ENCODE results near the gene ADCY2.

The ADCY2 gene

GRCh38 chr5:7834982-7835381, 439.0 kb downstream of the ADCY2 start:
- no peak for DNase-seq (ENCODE audit: low spot score)

GRCh38 chr5:7837403-7837802, 441.5 kb downstream of the ADCY2 start:
- no peak for DNase-seq (ENCODE audit: low spot score)

DNA sequence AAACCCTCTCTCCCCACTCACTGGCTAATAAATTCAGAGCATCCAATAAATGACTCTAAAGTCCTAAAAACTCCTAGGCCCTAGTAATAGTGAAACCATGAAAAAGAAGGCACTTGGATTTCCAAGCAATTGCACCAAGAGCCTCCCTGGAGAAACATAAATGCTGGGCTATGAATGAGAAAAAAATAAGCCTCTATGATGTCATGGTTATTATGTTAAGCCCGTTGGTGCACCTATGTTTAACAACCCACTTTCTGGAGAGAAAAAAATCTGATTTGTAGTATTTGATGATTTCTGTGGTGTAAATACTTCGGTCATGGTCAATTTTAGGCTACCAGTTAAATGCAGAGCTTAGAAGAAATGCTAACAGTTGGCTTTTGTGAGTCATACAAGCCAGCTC, 446.6 kb downstream of the ADCY2 start:
- no peak for DNase-seq (ENCODE audit: low spot score)

DNA sequence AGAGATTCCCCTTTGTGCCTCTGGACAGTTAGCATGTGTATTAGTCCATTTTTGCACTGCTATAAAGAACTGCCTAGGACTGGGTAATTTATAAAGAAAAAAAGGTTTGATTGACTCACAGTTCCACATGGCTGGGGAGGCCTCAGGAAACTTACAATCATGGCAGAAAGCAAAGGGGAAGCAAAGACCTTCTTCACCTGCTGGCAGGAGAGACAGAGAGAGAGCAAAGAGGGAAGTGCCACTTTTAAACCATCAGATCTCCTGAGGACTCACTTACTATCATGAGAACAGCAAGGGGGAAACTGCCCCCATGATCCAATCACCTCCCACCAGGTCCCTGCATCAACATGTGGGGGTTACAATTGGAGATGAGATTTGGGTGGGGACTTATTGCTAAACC, 449.0 kb downstream of the ADCY2 start:
- no peak for DNase-seq (ENCODE audit: low spot score)

DNA sequence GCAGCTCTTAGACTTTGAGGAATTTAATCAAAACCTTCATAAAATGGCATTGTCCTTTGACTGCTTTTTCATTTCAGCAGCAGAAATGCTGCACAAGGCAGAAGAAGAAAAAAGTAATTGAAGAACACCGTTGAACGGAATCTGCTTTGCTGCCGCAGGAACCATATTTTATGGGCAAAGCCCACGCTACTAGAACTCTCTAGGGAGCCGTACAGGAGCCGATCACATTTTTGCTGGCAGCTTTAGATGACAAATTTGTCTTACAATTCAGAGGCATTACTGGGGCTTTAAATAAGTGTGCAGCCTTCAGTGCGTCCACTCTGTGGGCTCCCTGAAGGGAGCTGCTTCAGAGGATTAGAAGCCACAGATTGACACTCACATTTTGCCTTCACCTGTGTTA, 449.6 kb downstream of the ADCY2 start:
- DNase-seq (ENCODE audit: low spot score), result no peak

GRCh38 chr5:7846327-7846726, 450.4 kb downstream of the ADCY2 start:
- no peak for DNase-seq (ENCODE audit: low spot score)

DNA sequence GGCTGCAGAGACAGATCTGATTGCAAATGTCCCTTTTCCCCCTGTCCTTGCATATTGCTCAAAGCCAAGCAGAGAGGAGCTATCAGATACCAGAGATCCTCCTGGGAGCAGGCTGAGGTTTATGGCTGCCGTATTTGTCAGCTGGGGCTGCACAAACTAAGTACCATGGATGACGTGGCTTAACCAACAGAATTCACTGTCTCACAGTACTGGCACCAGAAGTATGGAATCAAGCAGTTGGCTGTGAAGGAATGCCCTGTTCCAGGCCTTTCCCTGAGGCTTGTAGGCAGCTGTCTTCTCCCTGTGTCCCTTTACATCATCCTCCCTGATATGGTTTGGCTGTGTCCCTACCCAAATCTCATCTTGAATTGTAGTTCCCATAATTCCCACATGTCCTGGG, 452.4 kb downstream of the ADCY2 start:
- no peak for DNase-seq (ENCODE audit: low spot score)

- peak; percentile 32 for DNase-seq (ENCODE audit: low spot score)
Measured at GRCh38 chr5:7849681-7850394, 453.9 kb downstream of the ADCY2 start.

GRCh38 chr5:7850395-7851239, 454.7 kb downstream of the ADCY2 start, which contains the start of gene CFAP90:
Gene CFAP90 (minus strand): TSS chr5:7851133. CDS start chr5:7851021, 112 bp downstream.
- peak; percentile 60 for DNase-seq (ENCODE audit: low spot score)

GRCh38 chr5:7851240-7851592, 455.3 kb downstream of the ADCY2 start:
- DNase-seq (ENCODE audit: low spot score), result no peak

- DNase-seq (ENCODE audit: low spot score), result no peak
Measured at GRCh38 chr5:7851617-7852289, 455.8 kb downstream of the ADCY2 start.

- no peak for DNase-seq (ENCODE audit: low spot score)
Measured at GRCh38 chr5:7852542-7852941, 456.6 kb downstream of the ADCY2 start.

DNA sequence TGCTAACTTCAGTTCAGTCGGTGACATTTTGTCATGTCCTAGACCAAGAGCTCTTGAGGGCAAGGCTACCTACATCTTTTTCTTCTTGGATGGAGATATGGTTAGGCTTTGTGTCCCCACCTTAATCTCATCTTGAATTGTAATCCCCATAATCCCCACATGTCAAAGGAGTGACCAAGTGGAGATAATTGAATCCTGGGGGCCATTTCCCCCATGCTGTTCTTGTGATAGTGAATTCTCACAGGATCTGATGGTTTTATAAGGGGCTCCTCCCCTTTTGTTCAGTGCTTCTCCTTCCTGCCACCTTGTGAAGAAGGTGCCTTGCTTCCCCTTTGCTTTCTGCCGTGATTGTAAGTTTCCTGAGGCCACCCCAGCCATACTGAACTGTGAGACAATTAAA, 457.1 kb downstream of the ADCY2 start:
- DNase-seq (ENCODE audit: low spot score), result no peak

- no peak for DNase-seq (ENCODE audit: low spot score)
Measured at GRCh38 chr5:7855611-7856010, 459.7 kb downstream of the ADCY2 start.

GRCh38 chr5:7856855-7857254, 460.9 kb downstream of the ADCY2 start:
- peak; percentile 36 for DNase-seq (ENCODE audit: low spot score)

DNA sequence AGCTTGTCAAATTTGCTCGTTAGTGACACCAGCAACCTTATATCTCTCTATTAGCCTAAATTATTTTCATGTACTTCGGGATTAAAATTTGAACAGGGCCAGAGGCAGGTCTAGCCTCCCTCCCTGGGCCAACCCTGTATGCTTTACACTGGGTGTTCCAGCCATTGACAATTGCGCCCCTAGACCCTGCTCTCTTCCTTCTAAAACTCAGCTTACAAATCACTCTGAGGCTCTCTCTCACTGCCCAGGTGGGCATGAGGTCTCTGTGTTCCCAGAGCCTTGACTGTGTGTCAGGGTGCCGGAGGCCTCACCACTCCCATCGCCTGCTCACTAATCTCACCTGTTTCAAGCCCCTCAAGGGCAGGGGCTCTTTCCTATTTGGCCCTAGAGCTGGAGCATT, 461.4 kb downstream of the ADCY2 start:
- no peak for DNase-seq (ENCODE audit: low spot score)

GRCh38 chr5:7857926-7858632, 462.1 kb downstream of the ADCY2 start:
- no peak for DNase-seq (ENCODE audit: low spot score)

- DNase-seq (ENCODE audit: low spot score), result no peak
Measured at GRCh38 chr5:7866196-7866595, 470.3 kb downstream of the ADCY2 start.

- no peak for DNase-seq (ENCODE audit: low spot score)
Measured at GRCh38 chr5:7867260-7867659, 471.3 kb downstream of the ADCY2 start.

- no peak for DNase-seq (ENCODE audit: low spot score)
Measured at GRCh38 chr5:7868427-7868772, 472.5 kb downstream of the ADCY2 start.

DNA sequence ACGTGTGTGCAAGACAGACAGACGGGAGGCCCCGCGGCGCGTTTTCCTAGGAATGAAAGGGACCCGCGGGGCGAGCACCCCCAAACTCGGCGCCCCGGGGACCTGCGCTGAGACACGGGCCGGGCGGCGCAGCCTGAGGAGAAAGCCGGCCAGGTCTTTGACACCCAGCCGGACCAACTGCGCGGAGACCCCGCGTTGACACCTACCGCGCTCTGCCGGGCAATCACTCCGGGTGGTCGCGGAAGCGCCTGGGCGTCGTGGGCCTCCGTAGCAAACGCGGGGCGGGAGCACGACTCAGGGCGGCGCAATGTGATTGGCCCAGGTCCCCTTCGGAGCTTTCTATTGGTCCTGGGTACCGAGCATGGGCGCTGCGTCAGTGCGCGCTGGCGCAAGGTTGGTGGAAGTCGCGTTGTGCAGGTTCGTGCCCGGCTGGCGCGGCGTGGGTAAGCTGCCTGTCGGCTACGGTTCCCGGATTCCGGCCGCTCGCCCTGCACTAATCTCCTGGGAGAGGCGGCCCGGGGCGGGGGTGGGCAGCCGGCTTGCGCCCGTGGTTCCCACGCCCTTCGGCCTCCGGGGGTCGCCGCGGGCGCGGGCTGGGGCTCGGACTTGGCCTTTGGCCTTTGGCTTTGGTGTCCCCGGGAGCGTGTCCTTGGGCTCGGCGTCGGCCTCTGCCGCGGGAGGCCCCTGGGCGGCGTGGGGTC, 473.0 kb downstream of the ADCY2 start, which contains the start of the genes FASTKD3 and MTRR:
FASTKD3 (minus strand) TSS at position 259 of the 701 bp plus-strand sequence. CDS start 948 bp downstream, outside the sequence.
MTRR (plus strand) TSS at position 376 of the 701 bp plus-strand sequence. CDS start 1,647 bp downstream, outside the sequence.
- DNase-seq (ENCODE audit: low spot score), result peak; percentile 97
